ENCODE data around the gene SLC6A7. TPM values are rescaled to one million over a fixed set of nuclear protein-coding genes. Genes with fewer than 3 reads are reported as not detected.
"Not testable (repeated sequence)": the region's sequence is repeated elsewhere in the genome, so short reads cannot be mapped to it uniquely, and the experiment has no call there.

The SLC6A7 gene
- total RNA-seq, 1 donor: not detected

GRCh38 chr5:150227036-150227435 is 37.2 kb downstream of the SLC6A7 start:
- H4K20me1 ChIP-seq (ENCODE audit: insufficient read depth, low read length): no peaks in the 10 kb centered on the region
- no peaks in the 10 kb centered on the region for H3K9me3 ChIP-seq (ENCODE audit: low read depth, low read length)
- H3K27me3 ChIP-seq (ENCODE audit: insufficient read depth, low read length): no peaks in the 10 kb centered on the region
- no peaks in the 10 kb centered on the region for H3K36me3 ChIP-seq (ENCODE audit: insufficient read depth, low read length)
- H3K79me2 ChIP-seq (ENCODE audit: insufficient read depth, low read length): no peaks in the 10 kb centered on the region
- H3K4me3 ChIP-seq (ENCODE audit: insufficient read depth, low read length): no peak overlapping the region
- H3K27ac ChIP-seq (ENCODE audit: low read depth, low read length): no peak overlapping the region
- DNase-seq (ENCODE audit: insufficient read length, low spot score, missing footprints): peak; percentile 38
- H3K4me2 ChIP-seq (ENCODE audit: insufficient read depth, low read length): no peak overlapping the region
- TF ChIP-seq CTCF (IDR thresholded peaks at IDR 0.05; ENCODE audit: extremely low read depth, low read depth, low read length): no peak
- no peak overlapping the region for H2AFZ ChIP-seq (ENCODE audit: low read length)
- H3K4me1 ChIP-seq (ENCODE audit: insufficient read depth, low read length): no peaks in the 10 kb centered on the region

GRCh38 chr5:150227606-150228273 is 37.9 kb downstream of the SLC6A7 start:
- no peak overlapping the region for H3K27ac ChIP-seq (ENCODE audit: low read depth, low read length)
- peak; percentile 62 for DNase-seq (ENCODE audit: insufficient read length, low spot score, missing footprints)
- no peak for TF ChIP-seq CTCF (IDR thresholded peaks at IDR 0.05; ENCODE audit: extremely low read depth, low read depth, low read length)
- H3K79me2 ChIP-seq (ENCODE audit: insufficient read depth, low read length): no peaks in the 10 kb centered on the region
- no peak overlapping the region for H3K4me3 ChIP-seq (ENCODE audit: insufficient read depth, low read length)
- no peak overlapping the region for H3K4me2 ChIP-seq (ENCODE audit: insufficient read depth, low read length)
- no peak overlapping the region for H2AFZ ChIP-seq (ENCODE audit: low read length)
- H4K20me1 ChIP-seq (ENCODE audit: insufficient read depth, low read length): no peaks in the 10 kb centered on the region
- no peaks in the 10 kb centered on the region for H3K4me1 ChIP-seq (ENCODE audit: insufficient read depth, low read length)
- no peaks in the 10 kb centered on the region for H3K36me3 ChIP-seq (ENCODE audit: insufficient read depth, low read length)
- no peaks in the 10 kb centered on the region for H3K9me3 ChIP-seq (ENCODE audit: low read depth, low read length)
- no peaks in the 10 kb centered on the region for H3K27me3 ChIP-seq (ENCODE audit: insufficient read depth, low read length)

GRCh38 chr5:150229571-150229970 is 39.7 kb downstream of the SLC6A7 start:
- Histone ChIP-seq H3K4me1 (ENCODE audit: insufficient read depth, low read length) (no peaks in the 10 kb centered on the region), H4K20me1 (ENCODE audit: insufficient read depth, low read length) (no peaks in the 10 kb centered on the region), H2AFZ (ENCODE audit: low read length) (no peak overlapping the region), H3K79me2 (ENCODE audit: insufficient read depth, low read length) (no peaks in the 10 kb centered on the region), H3K4me3 (ENCODE audit: insufficient read depth, low read length) (no peak overlapping the region), H3K9me3 (ENCODE audit: low read depth, low read length) (no peaks in the 10 kb centered on the region), H3K27me3 (ENCODE audit: insufficient read depth, low read length) (no peaks in the 10 kb centered on the region), H3K4me2 (ENCODE audit: insufficient read depth, low read length) (no peak overlapping the region), H3K36me3 (ENCODE audit: insufficient read depth, low read length) (no peaks in the 10 kb centered on the region), H3K27ac (ENCODE audit: low read depth, low read length) (no peak overlapping the region)
- no peak for TF ChIP-seq CTCF (IDR thresholded peaks at IDR 0.05; ENCODE audit: extremely low read depth, low read depth, low read length)
- peak; percentile 42 for DNase-seq (ENCODE audit: insufficient read length, low spot score, missing footprints)

- no peaks in the 10 kb centered on the region for H3K9me3 ChIP-seq (ENCODE audit: low read depth, low read length)
- H3K79me2 ChIP-seq (ENCODE audit: insufficient read depth, low read length): no peaks in the 10 kb centered on the region
- H4K20me1 ChIP-seq (ENCODE audit: insufficient read depth, low read length): no peaks in the 10 kb centered on the region
- H3K4me2 ChIP-seq (ENCODE audit: insufficient read depth, low read length): no peak overlapping the region
- no peaks in the 10 kb centered on the region for H3K4me1 ChIP-seq (ENCODE audit: insufficient read depth, low read length)
- H3K27me3 ChIP-seq (ENCODE audit: insufficient read depth, low read length): no peaks in the 10 kb centered on the region
- no peaks in the 10 kb centered on the region for H3K36me3 ChIP-seq (ENCODE audit: insufficient read depth, low read length)
- DNase-seq (ENCODE audit: insufficient read length, low spot score, missing footprints): no peak
- TF ChIP-seq CTCF (IDR thresholded peaks at IDR 0.05; ENCODE audit: extremely low read depth, low read depth, low read length): no peak
- no peak overlapping the region for H2AFZ ChIP-seq (ENCODE audit: low read length)
- no peak overlapping the region for H3K4me3 ChIP-seq (ENCODE audit: insufficient read depth, low read length)
- no peak overlapping the region for H3K27ac ChIP-seq (ENCODE audit: low read depth, low read length)
Measured at GRCh38 chr5:150230842-150231241, 41.0 kb downstream of the SLC6A7 start.

- H4K20me1 ChIP-seq (ENCODE audit: insufficient read depth, low read length); H3K4me2 ChIP-seq (ENCODE audit: insufficient read depth, low read length); H3K27me3 ChIP-seq (ENCODE audit: insufficient read depth, low read length); H3K79me2 ChIP-seq (ENCODE audit: insufficient read depth, low read length); H3K27ac ChIP-seq (ENCODE audit: low read depth, low read length); H3K9me3 ChIP-seq (ENCODE audit: low read depth, low read length); H3K4me1 ChIP-seq (ENCODE audit: insufficient read depth, low read length); DNase-seq (ENCODE audit: insufficient read length, low spot score, missing footprints); H2AFZ ChIP-seq (ENCODE audit: low read length); H3K36me3 ChIP-seq (ENCODE audit: insufficient read depth, low read length); H3K4me3 ChIP-seq (ENCODE audit: insufficient read depth, low read length): not testable (repeated sequence)
Measured at GRCh38 chr5:150233706-150234105, 43.8 kb downstream of the SLC6A7 start.
